ENCODE data around the gene SMAD1. TPM values are rescaled to one million over a fixed set of nuclear protein-coding genes. Genes with fewer than 3 reads are reported as not detected.
"Not testable (repeated sequence)": the region's sequence is repeated elsewhere in the genome, so short reads cannot be mapped to it uniquely, and the experiment has no call there.

Gene SMAD1
- total RNA-seq, 1 donor from 2014 or later: 10.8 TPM

DNA sequence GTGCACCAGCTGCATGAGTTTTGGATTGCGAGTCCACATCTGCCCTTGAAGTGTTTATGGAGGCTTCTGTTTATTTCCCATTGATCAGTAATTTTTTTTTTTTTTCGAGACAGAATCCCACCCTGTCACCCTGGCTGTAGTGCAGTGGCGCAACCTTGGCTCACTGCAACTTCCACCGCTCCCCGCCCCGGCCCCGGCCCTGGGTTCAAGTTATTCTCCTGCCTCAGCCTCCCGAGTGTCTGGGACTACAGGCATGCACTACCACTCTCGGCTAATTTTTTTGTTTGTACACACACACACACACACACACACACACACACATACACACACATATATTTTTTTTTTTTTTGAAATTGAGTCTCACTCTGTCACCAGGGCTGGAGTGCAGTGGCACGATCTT lies 46.1 kb downstream of the SMAD1 start:
- no peak for DNase-seq (ENCODE audit: low spot score)

DNA sequence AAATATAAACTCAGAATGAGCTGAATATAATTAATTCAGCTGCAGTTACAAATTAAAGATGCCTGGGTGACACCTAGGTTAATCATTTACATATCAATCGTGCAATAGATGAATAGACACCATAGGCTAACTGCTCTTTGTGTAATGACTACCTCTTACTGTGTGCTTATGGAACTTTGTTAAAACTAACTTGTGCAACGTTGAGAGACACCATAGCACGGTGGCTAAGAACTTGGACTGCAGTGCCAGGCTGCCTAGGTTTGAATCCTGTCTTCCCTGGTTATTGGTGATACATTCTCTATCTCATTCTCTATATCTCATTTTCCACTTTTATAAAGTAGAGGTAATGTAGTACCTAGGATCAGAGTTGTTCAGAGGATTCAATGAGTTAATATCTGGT lies 46.9 kb downstream of the SMAD1 start:
- DNase-seq (ENCODE audit: low spot score): no peak

DNA sequence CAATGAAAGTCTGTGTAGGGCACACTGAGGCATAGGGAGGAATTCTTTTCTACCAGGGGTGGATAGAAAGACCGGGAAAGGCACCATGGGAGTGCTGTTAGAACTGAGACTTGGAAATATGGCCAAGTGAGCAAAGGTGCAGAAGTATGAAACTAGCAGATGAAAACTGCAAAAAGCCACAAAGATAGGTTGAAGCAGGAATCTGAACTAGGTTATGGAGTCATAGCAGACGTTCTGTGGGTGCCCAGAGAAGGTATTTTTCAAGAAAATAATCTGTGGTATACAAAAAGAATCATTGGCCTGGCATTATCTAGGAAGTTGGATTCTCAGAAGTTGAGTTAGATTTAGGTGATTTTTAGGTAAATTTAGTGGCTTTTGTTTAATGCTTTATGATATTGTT lies 48.5 kb downstream of the SMAD1 start:
- no peak for DNase-seq (ENCODE audit: low spot score)

DNA sequence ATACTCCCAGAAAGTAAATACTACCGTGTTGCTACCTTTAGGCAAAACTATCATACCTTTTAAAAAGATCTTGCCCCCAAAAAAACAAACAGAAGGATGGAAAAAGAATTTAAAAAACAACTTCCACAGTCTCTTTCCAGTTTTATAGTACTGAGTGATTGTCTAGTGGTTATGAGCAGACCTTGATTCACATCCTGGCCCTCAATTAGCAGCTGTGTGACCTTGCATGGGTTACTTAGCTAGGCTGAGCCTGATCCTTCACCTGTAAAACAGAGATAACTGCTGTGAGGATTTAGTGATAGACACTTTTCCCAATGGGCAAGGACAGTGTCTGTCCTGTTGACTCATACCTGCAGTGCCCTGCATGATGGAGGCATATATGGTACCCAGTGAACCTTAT lies 49.0 kb downstream of the SMAD1 start:
- DNase-seq (ENCODE audit: low spot score): no peak

DNA sequence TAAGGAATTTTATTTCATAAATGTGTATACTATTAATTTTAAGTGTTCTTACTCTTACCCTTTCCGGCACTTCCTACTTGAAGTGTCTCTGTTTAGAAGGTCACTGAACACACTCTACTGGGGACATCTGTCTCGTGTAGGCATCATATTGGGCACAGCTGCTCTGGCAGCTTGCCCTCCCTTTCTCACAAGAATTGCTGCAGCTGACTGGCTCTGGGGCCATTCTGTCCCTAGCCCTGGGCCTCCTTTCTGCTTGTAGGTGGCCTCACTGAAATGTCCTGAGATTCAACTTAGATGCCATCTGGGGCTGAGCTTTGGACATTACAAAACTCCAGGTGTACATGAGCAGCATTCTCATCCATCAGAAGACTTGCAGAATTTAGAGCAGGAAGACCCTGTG lies 49.6 kb downstream of the SMAD1 start:
- no peak for DNase-seq (ENCODE audit: low spot score)

DNA sequence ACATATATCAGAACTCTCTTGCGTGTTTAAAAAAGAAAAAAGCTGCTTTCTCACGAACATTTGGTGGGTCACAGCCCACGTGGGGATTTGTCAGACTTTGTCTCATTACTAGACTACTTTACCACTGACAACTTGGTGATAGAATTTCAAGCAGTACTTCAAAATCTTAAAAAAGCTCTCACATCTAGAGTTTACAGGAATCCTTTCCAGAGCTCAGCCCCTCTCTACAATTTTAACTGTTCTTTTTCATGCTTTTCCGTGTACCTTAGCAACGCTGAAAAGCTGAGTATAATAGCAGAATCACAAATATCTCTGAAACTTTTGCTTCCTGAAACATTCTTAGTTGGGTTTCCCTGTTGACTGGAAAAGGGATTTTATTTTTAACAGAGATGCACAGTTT lies 50.2 kb downstream of the SMAD1 start:
- peak; percentile 71 for DNase-seq (ENCODE audit: low spot score)

- DNase-seq (ENCODE audit: low spot score): no peak
Measured at GRCh38 chr4:145533001-145533400, 51.3 kb downstream of the SMAD1 start.

DNA sequence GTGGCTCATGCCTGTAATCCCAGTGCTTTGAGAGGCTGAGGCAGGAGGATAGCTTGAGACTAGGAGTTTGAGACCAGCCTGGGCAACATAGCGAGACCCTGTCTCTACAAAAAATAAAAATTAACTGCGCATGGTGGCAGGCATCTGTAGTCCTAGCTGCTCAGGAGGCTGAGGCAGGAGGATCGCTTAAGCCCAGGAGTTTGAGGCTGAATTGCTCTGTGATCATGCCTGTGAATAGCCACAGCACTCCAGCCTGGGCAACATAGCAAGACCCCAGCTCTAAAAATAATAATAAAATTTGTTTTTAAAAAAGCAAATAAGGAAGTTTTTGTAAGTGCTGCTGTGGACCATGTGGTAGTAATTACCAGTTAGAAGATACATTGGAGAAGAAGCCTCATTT lies 51.8 kb downstream of the SMAD1 start:
- not testable (repeated sequence) for DNase-seq (ENCODE audit: low spot score)

- DNase-seq (ENCODE audit: low spot score): no peak
Measured at GRCh38 chr4:145533961-145534360, 52.3 kb downstream of the SMAD1 start.

GRCh38 chr4:145535202-145535601 lies 53.5 kb downstream of the SMAD1 start:
- no peak for DNase-seq (ENCODE audit: low spot score)

DNA sequence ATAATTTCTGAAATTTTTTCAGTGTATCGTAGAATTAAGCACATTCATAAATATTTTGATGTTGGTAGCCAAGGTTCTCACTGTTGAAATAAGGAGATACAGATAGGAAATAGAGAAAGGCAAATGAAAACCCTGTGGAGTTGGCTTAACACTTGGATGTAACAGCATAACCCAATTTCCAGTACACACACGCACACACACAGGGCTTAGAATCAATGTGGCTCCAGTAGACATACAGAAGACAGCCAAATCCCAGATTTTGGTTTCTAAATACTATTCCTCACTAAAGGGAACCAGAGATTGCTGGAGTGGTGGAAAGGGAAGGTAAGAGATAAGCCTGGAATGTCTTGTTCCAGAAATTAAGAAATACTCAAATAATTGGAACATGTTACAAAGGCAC lies 54.4 kb downstream of the SMAD1 start:
- DNase-seq (ENCODE audit: low spot score): no peak

- DNase-seq (ENCODE audit: low spot score): no peak
Measured at GRCh38 chr4:145538596-145538995, 56.9 kb downstream of the SMAD1 start.

DNA sequence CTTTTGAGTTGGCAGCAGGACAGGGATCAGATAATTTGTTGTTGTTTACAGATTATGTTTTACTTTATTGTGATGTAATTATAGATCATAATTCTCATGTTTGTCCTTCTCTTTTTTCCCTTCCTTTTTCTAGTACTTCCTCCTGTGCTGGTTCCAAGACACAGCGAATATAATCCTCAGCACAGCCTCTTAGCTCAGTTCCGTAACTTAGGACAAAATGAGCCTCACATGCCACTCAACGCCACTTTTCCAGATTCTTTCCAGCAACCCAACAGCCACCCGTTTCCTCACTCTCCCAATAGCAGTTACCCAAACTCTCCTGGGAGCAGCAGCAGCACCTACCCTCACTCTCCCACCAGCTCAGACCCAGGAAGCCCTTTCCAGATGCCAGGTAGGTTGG lies 58.0 kb downstream of the SMAD1 start:
- DNase-seq (ENCODE audit: low spot score): no peak

DNA sequence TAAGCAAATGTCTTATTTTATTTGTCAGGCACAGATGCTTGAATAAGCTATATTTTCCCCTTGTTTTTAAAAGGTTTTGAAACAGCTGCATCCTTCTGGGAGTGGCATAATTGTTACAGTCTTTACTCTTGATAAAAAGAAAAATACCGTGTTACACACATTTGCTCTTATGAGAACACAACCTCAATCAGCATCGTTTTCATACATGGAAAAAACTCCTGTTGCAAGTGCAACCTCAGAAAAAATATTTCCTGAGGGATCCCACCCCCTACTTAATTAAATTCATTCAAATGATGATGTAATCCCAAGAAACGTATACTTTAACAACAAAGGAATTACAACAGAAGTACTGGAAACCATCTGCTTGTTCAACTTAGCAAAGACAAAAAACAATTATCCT lies 58.6 kb downstream of the SMAD1 start:
- no peak for DNase-seq (ENCODE audit: low spot score)

DNA sequence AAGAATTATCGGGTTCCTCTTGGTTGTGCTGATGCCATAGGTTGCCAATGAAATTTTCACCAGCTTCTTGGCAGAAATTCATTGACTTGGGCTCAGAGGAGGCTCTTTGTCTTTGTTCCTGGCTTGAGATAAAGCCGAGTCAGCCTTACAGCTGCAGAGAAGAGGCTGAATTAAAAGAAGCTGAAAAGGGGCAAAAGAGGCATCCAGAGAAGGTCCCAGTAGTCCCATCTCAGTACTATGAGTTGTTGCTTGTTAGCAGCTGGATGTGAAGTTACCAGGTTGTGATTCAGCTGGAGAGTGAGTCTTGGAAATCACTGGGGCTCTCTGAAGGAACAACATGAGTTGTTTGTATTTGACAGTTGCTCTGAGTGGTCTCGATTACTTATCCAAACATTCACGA lies 59.7 kb downstream of the SMAD1 start:
- DNase-seq (ENCODE audit: low spot score): no peak

- no peak for DNase-seq (ENCODE audit: low spot score)
Measured at GRCh38 chr4:145545031-145545430, 63.4 kb downstream of the SMAD1 start.

DNA sequence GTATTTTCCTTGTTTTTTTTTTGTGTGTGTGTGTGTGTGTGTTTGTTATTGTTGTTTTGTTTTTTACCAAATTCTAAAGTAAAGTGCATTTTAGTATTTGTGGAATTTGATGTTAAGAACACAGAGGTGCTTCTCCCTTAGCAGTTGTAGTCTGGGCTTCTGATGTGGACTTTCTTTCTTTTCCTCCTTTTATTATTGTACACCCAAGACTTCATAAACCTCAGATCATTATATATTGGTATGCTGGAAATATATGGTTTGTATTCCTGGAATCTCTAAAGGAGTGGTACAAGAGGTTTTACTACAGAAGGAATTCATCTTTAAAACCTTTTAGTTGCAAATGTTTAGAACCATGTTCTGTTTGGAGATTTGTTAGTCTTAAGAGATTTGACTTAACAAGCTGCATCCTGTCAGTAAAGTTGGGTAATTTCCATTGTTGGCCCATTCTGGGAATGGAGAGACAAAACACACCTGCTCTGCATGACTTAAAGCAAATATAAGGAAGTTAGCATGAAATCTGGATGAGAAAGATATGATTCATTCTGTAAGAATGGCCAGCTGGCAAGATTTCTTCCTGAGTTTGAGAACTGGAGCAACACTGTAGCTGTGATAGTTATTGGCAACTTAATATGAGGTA lies 64.0 kb downstream of the SMAD1 start:
- DNase-seq (ENCODE audit: low spot score): peak; percentile 71

- no peak for DNase-seq (ENCODE audit: low spot score)
Measured at GRCh38 chr4:145546175-145546915, 64.7 kb downstream of the SMAD1 start.

DNA sequence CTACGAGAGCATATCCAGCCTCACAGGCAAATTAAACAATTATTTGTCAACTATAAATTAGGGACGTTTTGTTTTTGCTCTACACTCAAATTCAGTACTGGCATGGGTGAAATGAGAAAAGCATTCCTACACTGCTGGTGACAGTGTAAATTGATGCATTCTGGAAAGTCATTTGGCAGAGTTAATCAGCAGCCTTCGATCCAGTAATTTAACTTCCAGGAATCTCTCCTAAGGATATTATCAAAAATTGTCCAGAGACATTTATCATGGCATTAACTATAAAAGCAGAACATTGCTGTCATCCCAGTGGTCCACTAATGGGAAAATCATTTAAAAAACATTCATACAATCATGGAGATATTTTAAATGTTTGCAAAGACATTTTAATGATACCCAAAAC lies 70.0 kb downstream of the SMAD1 start:
- DNase-seq (ENCODE audit: low spot score): no peak

- no peak for DNase-seq (ENCODE audit: low spot score)
Measured at GRCh38 chr4:145552181-145552822, 70.6 kb downstream of the SMAD1 start.

- DNase-seq (ENCODE audit: low spot score): no peak
Measured at GRCh38 chr4:145553375-145553774, 71.7 kb downstream of the SMAD1 start.

DNA sequence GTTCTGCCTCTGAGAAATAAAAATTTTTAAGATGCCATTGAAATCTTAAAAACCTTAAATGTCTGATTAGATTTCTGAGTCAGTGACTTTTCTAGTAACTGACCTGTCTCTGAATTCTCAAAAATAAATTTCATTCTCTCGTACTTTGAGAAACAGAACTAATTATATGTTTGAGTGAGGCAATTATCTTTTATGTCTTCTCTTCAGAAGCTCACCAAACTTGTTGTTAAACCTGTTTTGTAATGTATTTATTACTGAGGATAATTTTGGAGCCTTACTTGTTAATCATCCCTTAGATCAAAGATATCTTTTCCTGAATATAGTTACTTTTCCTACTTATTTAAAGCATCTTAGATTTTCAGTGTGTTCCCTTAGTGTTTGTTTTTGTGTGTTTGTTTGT lies 73.0 kb downstream of the SMAD1 start:
- no peak for DNase-seq (ENCODE audit: low spot score)

GRCh38 chr4:145557720-145558119 lies 76.1 kb downstream of the SMAD1 start:
- peak; percentile 25 for DNase-seq (ENCODE audit: low spot score)
